ENCODE data around the gene DCANP1. TPM values are rescaled to one million over a fixed set of nuclear protein-coding genes. Genes with fewer than 3 reads are reported as not detected.
A peak's percentile ranks its signal among the peaks of the same experiment; 100 is the strongest.

DCANP1 gene
- total RNA-seq, 1 donor from 2014 or later = not detected

- FAIRE-seq = no peak
- TF ChIP-seq CTCF (IDR thresholded peaks at IDR 0.05; ENCODE audit: insufficient read depth, low read length, severe bottlenecking) = no peak
- Histone ChIP-seq H3K27me3 (ENCODE audit: control insufficient read depth, insufficient read depth, low read length) (peaks cover 13% of the 10 kb centered on the region), H3K4me3 (ENCODE audit: low read depth, low read length) (no peak overlapping the region), H3K36me3 (ENCODE audit: control insufficient read depth, insufficient read depth, low read length) (no peaks in the 10 kb centered on the region)
- DNase-seq (ENCODE audit: low read depth) = no peak
These were observed 21.4 kb upstream of the DCANP1 start for GRCh38 chr5:135468541-135468940.

DNA sequence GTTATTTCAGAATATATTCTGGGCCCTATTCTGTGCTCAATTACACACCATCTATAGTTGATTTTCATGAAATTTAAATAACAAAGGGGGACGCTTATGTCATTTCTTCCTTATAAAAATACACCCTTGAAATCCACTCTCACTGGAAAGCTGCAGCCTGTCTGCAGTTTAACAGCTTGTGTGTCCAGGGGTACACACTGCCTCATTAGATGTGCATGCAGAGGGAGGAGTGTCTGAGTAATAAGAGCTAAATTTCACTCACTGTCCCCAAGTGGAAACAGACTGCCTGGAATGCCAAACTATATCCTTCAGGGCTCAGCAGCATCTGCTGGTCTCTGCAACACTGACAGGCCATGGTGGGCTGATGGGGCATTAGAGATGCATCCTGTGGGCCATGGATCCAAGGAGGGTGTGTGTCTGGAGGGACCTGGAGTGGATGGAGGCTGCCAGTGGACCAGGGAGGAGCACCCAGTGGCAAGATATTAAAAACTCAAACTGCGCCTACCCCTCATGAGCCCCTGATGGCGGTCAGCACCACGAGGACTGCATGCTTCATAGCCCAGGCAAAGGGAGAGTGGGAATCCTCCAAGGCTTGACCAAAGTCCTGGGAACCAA lies 20.8 kb upstream of the DCANP1 start:
- no peak for TF ChIP-seq CTCF (IDR thresholded peaks at IDR 0.05; ENCODE audit: insufficient read depth, low read length, severe bottlenecking)
- DNase-seq (ENCODE audit: low read depth) (no peak), FAIRE-seq (no peak)
- peaks cover 13% of the 10 kb centered on the region for H3K27me3 ChIP-seq (ENCODE audit: control insufficient read depth, insufficient read depth, low read length)
- H3K36me3 ChIP-seq (ENCODE audit: control insufficient read depth, insufficient read depth, low read length) = no peaks in the 10 kb centered on the region
- no peak overlapping the region for H3K4me3 ChIP-seq (ENCODE audit: low read depth, low read length)

GRCh38 chr5:135467051-135467625 lies 20.0 kb upstream of the DCANP1 start:
- FAIRE-seq = no peak
- DNase-seq (ENCODE audit: low read depth) = no peak
- Histone ChIP-seq H3K36me3 (ENCODE audit: control insufficient read depth, insufficient read depth, low read length) (no peaks in the 10 kb centered on the region), H3K27me3 (ENCODE audit: control insufficient read depth, insufficient read depth, low read length) (peaks cover 13% of the 10 kb centered on the region), H3K4me3 (ENCODE audit: low read depth, low read length) (no peak overlapping the region)
- no peak for TF ChIP-seq CTCF (IDR thresholded peaks at IDR 0.05; ENCODE audit: insufficient read depth, low read length, severe bottlenecking)

GRCh38 chr5:135466178-135467050 lies 19.3 kb upstream of the DCANP1 start:
- peaks cover 16% of the 10 kb centered on the region for H3K27me3 ChIP-seq (ENCODE audit: control insufficient read depth, insufficient read depth, low read length)
- H3K4me3 ChIP-seq (ENCODE audit: low read depth, low read length) = no peak overlapping the region
- FAIRE-seq (no peak), DNase-seq (ENCODE audit: low read depth) (peak; percentile 33)
- TF ChIP-seq CTCF (IDR thresholded peaks at IDR 0.05; ENCODE audit: insufficient read depth, low read length, severe bottlenecking) = peak; percentile 97
- H3K36me3 ChIP-seq (ENCODE audit: control insufficient read depth, insufficient read depth, low read length) = no peaks in the 10 kb centered on the region

GRCh38 chr5:135465391-135466122 lies 18.4 kb upstream of the DCANP1 start:
- DNase-seq (ENCODE audit: low read depth) (no peak), FAIRE-seq (peak; percentile 62)
- Histone ChIP-seq H3K27me3 (ENCODE audit: control insufficient read depth, insufficient read depth, low read length) (peaks cover 16% of the 10 kb centered on the region), H3K4me3 (ENCODE audit: low read depth, low read length) (no peak overlapping the region), H3K36me3 (ENCODE audit: control insufficient read depth, insufficient read depth, low read length) (no peaks in the 10 kb centered on the region)
- no peak for TF ChIP-seq CTCF (IDR thresholded peaks at IDR 0.05; ENCODE audit: insufficient read depth, low read length, severe bottlenecking)

All from bronchial epithelial cell (primary cell).